GM18526 (cell line): Measurements from ENCODE around the gene KLHL36.

Source experiments
- POLR2A ChIP-seq: IDR thresholded peaks from 3 replicates; pipeline ENCODE4 v1.6.1; 2011; ENCODE audit not compliant: insufficient read length; ENCODE audit errors: extremely low read depth

KLHL36 gene

DNA sequence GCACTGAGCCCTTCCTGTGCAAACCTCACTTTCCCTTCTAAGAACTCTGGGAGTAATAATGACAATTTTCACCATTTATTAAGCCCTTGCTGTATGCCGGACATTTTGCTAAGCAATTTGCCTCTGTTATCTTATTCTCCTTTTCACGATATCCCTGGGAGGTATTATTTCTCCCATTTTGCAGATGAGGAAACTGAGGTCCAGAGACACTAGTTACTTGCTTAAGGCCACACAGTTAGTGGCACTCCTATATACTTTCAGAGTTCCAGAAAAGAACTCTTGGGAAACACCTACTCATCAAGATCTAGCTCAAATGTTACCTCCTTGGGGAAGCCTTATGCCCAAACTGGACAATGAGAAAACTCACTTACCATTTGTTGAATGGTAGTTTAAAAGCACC, 46.7 kb downstream of the KLHL36 start:
- no peak for TF ChIP-seq POLR2A

DNA sequence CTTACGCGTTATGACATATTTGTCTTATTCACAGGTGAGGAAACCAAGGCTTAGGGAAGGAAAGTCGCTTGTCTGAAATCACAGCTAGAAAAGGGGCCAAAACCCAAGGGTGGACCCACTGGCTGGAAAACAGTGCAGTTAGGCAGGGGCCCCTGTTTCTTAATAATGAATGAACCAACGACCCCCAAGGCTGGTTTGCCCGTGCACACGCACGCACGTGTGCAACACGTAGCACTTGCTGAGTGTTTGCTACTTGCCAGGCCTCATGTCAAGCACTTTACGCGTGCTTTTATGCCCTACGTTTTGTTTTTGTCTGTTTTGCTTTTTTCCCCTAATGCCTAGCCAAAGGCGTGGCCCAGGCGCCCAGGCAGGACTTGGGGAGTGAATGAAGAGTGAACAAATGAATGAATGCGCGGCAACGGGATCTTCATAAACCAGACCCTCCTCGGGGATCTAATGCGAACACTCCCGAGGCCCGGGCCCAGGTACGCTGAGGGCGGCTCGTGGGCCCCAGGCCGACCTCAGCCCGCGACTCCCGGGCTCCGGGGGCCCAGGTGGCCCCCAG, 50.9 kb downstream of the KLHL36 start:
- TF ChIP-seq POLR2A = no peak

GRCh38 chr16:84699712-84700445, 51.6 kb downstream of the KLHL36 start, which contains the start of gene USP10:
USP10 (plus strand) TSS chr16:84700000; CDS start chr16:84700091, 91 bp downstream.
- peak; percentile 69 for TF ChIP-seq POLR2A

DNA sequence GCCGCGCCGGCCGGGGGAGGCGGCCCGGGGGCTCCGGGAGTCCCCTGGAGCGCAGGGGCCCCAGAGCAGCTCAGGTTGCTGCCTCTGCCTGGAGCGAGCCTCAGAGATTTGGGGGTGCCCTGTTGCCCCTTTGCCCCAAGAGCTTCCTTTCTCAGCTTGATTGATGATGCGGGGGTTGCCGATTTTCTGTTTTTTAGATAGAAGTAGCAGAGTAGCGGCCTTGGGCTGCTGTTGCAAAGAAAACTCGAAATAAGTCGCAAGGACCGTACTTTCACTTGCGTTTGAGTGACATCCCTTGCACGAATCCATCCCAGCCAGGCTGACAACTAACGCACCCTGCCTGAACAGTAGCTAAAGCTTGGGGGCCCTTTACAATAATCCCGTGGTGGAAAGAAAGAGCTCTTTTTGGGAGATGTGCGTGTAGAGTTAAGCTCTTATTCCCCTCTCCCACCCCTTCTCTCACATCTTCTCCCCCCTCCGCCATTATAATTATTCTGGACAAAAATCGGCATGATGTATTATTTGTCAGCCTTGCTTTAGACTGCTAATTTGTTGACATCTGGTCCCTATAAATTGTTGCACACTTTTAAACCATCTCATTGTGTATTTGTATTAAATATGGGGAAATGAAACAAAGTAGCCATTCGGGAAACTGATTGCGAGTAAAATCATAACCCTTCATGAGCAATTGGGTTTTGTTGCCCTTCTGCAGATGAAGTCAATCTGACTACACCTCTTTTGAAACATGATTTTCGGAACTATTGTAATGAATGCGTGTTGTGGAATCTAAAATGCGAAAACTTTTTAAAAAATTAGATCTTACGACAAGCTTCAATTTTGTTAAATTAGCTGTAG, 52.4 kb downstream of the KLHL36 start:
- TF ChIP-seq POLR2A = no peak

DNA sequence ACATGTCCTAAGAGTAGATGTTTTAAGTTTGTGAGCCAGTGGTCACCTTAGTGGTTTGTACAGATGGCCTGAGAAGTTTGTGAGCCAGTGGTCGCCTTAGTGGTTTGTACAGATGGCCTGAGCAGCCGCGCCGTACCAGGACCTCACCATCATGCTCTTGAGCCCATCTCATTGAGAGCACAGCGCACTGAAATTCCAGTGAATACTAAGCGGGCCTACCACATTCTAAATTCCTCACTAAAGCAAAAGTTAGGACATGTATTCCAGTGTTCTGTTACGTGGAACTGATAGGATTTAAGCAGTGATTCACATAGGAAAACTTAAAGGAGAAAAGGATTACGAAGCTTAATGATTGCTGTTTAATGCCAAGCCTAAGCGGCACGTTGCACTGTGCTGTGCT, 55.4 kb downstream of the KLHL36 start:
- no peak for TF ChIP-seq POLR2A

DNA sequence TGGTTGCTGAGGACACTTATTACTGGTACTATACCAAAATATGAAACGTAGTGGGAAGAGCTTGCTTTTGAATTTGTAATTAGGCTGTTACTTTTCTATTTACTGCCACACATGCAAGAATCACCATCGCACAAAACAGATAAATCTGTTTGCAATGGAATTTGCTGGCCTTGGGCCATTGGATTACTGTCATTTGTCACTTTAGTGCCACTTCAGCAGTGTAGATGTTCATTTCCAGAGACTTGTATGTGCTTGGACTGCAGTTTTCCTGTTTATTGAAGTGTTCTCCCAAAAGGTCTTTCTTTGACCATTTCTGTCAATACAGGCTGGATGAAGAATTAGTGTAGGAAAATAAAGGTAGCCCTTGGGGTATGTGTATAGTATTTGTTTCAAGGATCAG, 55.9 kb downstream of the KLHL36 start:
- TF ChIP-seq POLR2A = no peak

- no peak for TF ChIP-seq POLR2A
Measured at GRCh38 chr16:84706856-84707255, 58.5 kb downstream of the KLHL36 start.

- no peak for TF ChIP-seq POLR2A
Measured at GRCh38 chr16:84709609-84710008, 61.3 kb downstream of the KLHL36 start.

GRCh38 chr16:84710686-84711085, 62.4 kb downstream of the KLHL36 start:
- TF ChIP-seq POLR2A = no peak
